Pericardium fibroblast (primary cell): ENCODE results near the gene MMP13. TPM values are rescaled to one million over a fixed set of nuclear protein-coding genes. Genes with fewer than 3 reads are reported as not detected.

Experiments
- total RNA-seq: library from RNA; depleted of rRNA; stranded (reverse); fragments of >200 nt; gene quantifications from 2 replicates; pipeline ENCODE4 v1.2.3, GENCODE V29; 2015

The MMP13 gene
- total RNA-seq, result not detected in 2 replicates

DNA sequence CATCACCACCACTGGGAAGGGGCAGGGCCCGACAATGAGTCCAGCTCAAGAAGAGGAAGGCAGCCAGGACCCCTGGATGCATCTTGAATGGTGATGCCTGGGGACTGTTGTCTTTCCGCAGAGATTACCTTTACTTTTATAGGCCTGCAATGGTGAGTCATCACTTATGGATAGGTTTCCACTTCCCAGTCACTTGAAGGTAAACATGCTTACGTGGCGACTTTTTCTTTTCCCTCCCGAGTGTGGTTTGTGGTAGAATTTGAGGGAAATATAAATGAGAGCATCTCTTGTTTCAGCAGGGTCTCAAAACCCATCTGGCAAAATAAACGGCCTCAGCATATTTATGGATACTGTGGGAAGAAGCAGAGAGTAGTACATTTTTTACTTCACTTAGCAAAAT lies at the start of gene MMP13:
Gene MMP13, minus strand, starts transcription at position 109 of the 400 bp plus-strand sequence. Its CDS starts 27 bp downstream, at position 82.

Other genes with a start within 250 kb of the MMP13 start
- not detected in 2 replicates for gene MMP27, start 250.0 kb downstream of the MMP13 start, total RNA-seq
- gene MMP8, start 230.8 kb downstream of the MMP13 start, total RNA-seq, result not detected in 2 replicates
- 0.12 and 1.7 TPM in 2 replicates for gene MMP10, start 175.1 kb downstream of the MMP13 start, total RNA-seq
- 0.82 and 8.6 TPM in 2 replicates for gene MMP1, start 157.6 kb downstream of the MMP13 start, total RNA-seq
- gene MMP3, start 112.1 kb downstream of the MMP13 start, total RNA-seq, result not detected in 2 replicates
- not detected in 2 replicates for gene MMP12, start 80.8 kb downstream of the MMP13 start, total RNA-seq
- gene DCUN1D5, start 136.4 kb upstream of the MMP13 start, total RNA-seq, result 53.2 and 78.0 TPM in 2 replicates
- gene DYNC2H1, start 153.7 kb upstream of the MMP13 start, total RNA-seq, result 20.0 and 32.3 TPM in 2 replicates